ENCODE results near the gene VSTM4.

Gene VSTM4

DNA sequence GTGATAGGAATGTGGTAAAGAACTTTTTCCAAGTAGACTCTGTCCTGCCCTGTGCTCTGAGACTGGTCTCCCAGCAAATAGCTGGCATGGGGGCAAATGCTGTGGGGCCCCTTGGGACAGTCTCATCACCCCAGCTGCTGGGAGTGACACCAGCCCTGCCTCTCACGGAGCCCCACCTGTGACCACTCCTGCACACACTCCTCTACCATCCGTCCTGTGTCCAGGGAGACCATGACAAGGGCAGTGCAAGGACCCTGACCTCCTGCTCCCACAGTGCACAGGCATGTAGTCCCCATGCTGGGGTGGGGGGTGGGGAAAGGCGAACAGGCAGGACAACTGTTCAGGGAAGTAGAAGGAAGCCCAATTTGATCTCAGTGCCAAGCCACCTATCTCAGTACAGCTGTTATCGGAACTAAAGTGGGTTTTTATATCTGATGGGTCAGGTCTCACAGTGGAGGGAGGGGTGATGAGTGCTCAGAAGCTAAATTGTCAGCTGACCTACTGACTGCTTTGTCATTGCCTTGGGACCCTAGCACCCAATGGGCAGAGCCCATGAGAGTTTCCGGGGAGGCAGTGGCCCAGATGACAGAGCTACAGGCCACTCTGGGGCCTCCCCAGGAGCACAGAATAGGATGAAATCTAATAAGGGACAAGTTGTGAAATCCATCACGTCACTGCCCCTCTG lies 24.5 kb downstream of the VSTM4 start:
- no peak for DNase-seq

DNA sequence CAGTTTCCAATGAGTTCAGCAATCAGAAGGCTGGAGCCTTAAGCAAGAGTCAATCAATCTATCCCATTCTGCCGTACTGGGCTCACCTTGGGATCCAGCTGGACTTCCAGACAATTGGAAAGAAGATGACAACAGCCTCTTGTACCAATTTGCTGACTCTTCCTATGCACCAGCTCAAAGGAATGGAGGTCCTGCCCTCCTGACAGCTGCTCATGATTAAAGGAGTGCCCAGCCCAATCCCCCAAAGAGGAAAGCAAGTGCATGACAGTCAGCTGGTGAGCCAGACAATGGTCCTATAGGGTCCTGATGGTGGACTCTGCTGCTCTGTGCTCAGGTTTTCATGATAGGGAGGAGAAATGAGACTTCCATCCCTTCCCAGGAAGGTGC lies 25.1 kb downstream of the VSTM4 start:
- DNase-seq = no peak

DNA sequence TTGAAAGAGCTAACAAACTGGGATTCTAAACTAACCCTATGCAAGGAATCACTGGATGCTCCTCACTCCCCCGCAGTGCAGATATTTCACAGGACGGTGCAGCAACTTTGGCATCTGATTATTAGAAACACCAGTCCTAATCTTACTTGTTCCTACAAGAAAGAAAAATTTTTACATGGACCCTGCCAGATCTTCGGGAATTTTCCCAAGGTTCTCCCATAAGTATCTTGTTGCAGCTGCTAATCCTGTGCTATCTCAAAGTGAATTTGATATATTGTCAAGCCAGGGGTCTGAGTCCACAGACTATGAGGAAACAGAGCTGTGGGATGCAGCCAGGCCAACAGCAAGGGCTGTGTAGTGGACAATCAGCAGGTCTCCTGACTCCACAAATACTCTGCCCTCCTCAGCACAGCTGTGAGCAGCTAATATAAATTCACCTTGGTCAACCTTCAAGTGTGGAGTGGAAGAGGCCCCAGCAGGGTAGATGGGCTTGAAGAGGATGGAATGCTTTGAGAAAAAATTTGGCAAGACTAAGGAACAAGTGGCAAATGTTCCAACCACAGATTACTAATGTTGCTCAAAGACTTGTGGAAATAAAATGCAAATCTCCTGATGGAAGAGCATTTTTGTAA lies 25.6 kb downstream of the VSTM4 start:
- DNase-seq = no peak

DNA sequence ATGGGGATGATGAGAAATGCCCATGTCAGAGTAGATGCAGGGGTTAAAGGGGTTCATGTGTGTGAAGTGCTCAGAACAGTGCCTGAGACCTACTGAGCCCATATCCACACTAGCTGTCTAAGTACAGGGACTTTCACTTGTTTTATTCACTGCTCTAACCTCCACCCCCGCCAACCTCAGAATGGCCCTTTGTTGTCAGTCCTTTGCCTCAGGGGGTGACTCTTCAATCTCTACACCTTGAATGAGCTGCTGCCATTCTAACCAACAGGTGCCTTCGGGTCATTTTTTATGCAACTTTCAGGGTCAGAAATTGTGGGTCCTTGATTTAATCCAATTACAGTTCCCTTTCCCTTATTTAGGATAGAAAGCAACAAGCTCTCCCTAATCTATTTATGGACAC lies 26.2 kb downstream of the VSTM4 start:
- no peak for DNase-seq

DNA sequence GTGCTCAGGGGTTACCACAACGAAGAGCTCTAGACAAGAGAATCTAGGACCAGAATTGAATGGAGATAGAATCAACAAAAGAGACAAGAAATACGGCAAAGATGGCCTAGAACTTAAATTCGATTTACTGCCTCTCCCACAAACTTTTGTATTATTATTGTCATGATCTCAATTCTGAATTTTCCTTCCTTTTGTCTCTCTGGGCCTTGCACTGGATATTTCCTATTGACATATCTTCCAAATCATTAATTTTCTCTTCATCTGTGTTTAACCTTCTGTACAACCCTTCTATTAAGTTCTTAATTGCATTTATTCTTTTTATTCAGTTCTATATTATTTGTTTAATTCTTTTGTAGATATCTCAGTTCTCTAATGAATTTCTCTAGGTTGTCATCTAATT lies 28.4 kb downstream of the VSTM4 start:
- no peak for DNase-seq

DNA sequence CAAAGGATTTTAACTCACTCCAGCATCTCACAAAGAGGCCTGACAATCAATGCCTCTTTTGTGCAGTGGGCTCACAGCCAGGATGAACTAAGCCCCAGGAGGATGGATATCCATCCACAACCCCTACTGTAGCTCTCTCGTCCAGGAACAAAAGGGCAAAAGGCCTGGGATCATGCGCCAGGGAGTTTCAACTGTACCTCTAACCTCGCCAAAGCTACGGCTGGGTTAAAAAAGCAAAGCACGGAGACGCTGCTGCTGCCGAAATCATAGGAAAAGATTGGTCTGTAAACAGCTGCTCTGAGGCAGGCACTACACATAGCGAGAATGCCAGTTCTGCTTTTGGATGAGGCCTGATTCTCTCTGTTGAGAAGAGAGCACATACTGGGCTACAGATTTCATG lies 32.1 kb downstream of the VSTM4 start:
- DNase-seq = no peak

DNA sequence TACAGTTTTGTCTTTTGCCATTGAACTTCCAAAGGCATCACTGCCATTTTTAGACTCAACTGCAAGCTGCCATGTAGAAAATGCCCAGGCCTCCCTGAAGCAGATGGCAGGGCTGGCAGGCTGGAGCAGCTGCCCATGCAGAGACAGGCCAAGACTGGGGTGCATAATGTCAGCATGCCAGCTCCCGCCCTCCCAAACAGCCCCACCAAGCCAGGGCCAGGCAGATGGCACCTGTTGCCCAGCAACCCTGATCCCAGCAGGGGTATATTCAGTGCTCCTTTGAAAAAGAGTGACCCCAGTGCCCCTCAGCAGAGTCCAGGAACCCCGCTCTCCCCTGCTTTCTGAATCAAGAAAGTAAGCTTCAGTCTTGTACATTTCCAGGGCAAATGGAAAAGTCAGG lies 32.6 kb downstream of the VSTM4 start:
- no peak for DNase-seq

DNA sequence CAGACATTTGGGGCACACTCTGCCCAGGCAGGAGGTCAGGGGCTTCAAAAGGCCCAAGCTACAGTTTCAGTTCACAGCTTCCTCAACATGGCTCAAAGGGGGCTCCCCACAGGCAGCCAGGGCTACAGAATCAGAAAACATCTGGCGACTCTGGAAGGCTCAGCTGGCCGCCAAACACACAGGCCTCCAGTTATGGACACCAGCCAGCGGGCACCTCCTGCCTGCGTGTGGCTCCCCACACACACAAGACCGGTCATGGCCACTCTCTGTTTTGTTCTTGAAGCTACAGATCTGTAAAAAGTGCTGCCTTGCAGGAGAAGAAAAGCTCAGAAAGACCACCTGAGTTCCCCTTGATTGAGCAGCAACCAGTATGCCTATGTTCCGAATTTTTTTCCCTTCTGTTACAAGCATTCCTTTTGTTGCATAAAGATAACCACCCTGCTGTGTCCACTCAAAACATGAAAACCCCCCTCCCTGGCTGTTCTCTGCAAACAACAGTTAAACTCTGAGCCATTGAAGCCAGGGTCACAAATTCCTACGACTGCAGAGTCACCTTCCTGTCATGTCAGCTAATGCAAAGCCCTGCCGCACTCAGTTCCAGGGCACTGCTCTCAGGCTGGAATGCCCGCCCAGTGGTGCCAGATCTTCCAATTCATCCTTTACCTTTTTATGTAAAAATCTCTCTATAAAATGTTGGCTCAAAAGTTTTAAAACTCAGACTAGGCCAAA lies 33.6 kb downstream of the VSTM4 start:
- DNase-seq = no peak

DNA sequence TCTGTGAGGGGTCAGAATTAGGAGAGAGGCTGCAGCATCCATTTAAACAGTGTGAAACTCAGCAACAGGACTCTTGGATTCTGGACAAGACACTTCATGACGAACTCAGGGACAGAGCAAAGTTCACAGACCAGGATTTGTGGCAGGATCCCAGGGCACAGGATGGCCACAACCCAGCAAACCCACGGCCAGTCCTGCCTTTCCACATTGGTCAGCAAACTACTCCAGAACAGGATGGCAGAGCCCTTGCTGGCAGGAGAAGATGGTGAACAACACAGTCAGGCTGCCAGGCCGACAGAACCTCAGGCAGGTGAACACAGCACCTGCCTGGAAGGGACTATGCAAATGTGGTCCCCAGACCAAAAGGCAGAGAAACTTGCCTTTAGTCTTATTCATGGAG lies 34.4 kb downstream of the VSTM4 start:
- no peak for DNase-seq

DNA sequence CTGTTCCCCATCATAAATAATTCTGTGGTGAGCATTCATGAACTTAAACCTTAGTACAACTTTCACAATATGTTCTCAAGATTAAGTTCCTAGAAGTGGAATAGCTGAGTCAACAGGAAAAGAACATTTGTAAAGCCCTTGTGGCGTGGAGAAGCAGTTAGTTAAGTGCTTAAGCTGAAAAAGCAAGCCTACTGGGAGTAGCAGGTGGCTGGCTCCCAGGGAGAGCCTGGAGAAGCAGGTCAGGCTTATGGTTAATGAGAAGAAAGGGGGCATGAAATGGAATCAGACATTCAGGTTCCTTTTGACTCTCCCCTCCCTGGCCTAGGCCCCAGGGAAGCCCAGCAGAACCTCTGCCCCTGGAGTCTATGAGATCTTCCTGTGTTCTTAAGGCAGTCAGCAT lies 35.3 kb downstream of the VSTM4 start:
- DNase-seq = no peak

DNA sequence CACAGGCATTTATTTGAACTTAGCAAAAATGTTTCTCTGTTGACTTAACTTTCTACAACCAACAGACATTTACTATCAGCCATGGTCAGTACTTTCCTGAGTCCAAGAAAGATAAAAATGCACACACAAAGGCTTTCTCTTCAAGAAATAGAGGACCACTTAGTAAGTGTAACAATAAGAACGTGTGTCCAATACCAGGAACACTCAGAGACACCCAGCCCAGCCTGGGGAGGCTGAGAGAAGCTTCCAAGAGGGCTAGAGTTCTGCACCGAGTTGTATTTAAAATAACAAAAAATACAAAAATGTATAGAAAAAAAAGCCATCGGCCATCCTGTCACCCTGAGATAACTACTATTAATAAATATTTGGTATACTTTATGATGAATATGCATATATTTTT lies 35.8 kb downstream of the VSTM4 start:
- no peak for DNase-seq

DNA sequence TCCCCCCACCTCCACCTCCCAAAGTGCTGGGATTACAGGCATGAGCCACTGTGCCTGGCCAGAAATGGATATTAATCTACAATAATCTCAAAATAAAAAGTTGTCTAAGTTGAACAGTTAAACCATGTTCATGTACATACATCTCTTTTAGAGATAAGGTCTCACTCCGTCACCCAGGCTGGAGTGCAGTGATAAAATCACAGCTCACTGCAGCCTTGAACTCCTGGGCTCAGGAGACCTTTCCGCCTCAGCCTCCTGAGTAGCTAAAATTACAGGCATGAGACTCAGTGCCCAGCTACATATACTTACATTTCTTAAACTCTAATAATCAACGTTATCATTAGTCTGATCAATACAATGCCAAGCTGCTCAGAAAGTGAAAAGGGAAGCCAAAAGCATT lies 36.2 kb downstream of the VSTM4 start:
- no peak for DNase-seq

DNA sequence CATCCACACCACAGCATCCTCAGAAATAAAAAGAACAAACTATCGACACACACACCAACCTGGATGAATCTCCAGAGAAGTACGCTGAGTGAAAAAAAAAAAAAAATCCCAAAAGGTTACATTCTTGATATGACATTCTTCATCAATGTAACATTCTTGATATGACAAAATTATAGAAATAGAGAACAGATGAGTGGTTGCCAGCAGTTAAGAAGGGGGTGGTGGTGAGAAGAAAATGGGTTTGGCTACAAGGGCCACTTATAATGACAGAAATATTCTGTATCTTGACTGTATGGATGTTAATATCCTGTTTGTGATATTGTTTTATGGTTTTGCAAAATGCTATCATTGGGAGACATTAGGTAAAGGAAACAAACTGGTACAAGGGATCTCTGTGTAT lies 36.9 kb downstream of the VSTM4 start:
- DNase-seq = no peak

DNA sequence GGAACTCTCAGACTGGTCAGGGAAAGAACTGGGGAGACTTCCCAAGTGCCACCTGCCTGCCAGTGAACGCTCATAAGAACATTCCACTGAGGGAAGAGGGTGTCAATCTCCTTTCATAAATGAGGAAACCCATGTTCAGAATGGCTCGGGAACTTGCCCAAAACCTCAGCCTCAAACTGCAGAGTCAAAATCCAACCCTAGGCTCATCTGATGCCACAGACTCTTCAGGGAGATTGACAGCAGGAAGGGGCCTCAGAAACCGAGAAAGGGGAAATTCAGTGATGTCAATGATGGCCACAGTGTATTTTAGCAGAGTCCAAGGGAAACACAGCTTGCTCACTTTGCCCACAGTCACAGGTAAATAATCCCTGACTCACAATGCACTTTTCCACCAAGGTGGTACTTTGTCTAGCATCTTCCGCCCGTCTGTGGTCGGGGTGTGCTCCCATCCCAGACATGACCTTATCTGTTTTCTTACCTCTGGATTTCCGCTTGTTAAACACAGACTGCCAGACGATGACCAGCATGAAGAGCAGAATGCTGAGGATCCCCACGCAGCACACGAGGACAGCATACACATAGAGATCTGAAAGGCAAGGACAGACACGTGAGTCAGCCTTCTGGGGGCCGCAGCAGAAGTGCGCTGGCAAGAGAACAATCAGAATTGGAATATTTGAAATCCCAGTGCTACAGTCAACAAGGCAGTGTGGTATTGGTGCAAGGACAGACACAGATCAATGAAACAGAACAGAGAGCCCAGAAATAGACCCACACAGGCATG lies 38.4 kb downstream of the VSTM4 start:
- no peak for DNase-seq

DNA sequence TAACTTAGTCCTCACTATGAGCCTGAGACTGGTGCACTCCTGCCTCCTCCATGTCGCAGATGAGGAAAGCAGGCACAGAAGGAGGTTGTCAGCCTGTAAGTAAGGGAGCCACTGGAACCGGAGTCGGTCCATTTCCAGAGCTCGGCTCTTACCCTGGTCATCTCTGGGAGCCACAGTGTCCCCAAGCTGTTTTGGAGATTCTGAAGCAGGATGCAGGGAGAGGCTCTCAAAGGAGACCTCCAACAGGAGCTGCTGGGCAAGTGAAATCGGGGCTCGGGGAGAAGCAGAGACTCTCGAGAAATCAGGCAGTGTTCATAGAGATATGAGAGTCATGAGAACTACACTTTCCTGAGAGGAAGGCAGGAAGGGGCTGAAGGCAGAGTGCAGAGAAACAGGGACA lies 39.0 kb downstream of the VSTM4 start:
- DNase-seq = no peak

DNA sequence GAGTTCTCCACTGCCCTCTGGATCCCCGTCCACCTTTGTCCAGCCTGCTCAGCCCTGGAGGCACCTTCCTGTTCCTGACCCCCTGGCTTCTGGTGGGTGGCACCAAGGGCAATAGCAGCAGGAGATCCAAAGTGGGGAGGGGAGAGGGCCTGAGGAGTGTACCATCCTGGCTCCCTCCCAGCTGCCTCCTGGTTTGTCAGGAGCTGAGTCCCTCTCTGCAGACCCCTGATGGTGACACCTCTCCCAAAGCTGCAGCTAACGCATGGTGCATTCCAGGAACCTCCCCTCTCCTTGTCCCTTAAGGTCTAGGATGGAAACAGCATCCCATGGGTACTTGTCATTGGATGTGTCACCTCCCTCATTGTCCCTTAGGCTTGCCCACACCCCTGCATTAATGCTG lies 39.6 kb downstream of the VSTM4 start:
- no peak for DNase-seq

DNA sequence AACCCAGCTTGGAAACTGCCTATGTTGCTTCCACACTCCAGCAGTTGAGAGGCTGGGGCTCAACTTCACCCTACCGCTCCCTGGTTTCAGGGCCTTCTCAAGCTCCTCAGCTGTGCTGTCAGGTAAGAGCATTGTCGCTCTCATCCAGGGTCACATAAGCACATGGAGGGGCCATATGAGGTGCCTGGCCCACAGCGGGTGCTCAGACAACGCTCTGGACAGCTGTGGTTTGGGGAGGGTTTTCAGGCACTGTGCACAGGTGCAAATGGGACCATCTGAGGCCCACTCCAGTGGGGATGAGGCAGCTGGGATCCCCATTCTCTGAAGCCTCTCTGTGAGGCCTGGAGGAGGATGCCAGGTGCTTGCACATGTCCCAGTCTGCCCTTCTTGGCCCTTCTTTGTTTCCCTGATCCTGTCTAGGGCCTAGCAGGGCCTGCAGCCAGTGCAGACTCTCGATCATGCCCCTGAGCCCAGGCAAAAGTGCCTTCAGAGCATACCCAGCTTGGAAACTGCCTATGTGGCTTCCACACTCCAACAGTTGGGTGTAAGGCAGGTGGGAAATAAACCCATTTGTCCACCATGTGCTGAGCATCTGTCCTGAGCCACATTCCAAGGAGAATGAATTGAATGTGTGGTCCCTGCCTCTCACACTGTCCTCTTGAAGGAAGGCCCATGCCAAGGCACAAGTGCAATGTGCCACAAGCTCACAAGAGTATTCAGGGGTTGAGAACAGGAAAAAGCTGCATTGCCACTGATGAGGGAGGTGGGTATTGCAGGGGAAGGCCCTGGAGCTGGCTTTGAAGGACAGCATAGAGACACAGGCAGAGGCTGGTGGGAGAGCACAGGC lies 40.3 kb downstream of the VSTM4 start:
- DNase-seq = no peak

DNA sequence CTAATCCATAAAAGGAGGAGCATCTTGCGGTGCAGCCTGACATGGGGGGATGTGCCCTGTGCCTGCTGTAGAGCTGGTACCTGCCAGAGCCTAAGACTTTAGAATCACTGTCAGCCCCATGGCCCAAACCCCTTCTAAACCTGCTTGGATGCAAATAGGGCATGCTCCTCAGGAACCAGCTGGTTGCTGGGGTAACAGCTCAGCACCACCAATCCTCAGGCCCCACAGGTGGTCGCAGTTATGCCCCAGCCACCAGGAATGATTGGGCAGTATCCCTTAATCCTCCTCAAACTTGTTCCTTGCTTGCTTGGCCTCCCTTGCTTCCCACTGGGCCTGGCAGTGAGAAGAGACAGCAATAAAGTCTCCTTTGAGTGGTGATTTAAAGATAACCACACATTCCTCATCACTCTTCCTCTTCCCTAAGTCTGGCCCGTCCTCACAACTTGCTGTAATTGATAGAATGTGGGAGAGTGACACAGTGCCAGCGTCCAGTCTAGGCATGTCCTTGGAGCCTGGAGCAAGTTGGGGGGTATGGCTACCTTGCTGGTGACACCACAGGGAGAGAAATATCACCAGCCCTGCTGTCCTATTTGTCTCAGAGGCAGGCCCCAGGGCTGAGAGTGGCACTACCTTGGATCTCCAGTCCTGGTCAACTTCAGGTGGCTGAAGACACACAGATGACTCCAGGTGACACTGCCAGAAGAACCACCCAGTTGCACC lies 43.0 kb downstream of the VSTM4 start:
- DNase-seq = no peak

DNA sequence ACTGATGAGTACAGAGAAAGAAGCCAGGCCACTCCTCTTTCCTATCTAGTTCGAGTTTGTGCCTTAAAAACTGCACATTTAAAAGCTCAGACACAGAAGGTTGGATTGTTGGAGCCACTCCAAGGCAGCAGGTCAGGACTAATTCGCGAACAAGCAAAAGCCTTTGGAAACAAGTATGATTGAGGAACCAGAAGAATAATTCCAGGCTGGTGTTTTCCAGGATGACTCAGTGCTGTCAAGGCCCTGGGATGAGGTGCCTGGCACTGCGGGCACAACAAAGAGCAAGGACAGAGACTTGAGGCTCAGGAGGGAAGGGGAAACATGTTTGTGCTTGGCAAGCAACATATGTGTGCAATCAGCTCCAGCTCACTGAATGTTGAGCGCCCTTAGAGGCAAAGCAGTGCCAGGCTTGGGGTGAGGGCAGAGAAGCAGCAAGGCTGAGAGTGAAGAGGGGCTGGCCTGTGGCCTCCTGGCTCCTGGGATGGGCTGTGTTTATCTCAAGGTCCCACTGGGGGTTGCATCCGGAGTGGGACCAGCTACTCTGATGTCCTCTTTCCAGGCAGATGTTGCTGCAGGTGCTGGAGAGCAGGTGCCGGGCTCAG lies 44.1 kb downstream of the VSTM4 start:
- no peak for DNase-seq

DNA sequence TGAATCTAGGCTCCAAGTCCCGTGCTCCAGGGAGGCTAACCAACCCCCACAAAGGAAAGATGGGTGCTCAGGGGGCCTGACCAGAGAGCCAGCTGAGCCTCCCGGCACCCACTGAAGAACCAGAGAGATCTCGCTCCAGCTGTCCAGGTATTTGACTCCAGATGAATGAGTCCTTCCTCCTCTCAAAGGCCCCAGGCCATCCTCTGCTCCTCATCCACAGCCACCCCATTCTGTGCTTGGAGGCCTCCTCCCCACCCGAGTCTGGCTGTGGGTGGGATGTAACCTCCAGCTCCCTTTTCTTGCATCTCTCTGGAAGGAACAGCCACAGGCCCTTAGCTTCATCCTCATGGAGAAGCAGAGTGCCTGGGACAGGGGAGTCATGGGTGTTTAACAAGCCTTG lies 44.6 kb downstream of the VSTM4 start:
- no peak for DNase-seq

DNA sequence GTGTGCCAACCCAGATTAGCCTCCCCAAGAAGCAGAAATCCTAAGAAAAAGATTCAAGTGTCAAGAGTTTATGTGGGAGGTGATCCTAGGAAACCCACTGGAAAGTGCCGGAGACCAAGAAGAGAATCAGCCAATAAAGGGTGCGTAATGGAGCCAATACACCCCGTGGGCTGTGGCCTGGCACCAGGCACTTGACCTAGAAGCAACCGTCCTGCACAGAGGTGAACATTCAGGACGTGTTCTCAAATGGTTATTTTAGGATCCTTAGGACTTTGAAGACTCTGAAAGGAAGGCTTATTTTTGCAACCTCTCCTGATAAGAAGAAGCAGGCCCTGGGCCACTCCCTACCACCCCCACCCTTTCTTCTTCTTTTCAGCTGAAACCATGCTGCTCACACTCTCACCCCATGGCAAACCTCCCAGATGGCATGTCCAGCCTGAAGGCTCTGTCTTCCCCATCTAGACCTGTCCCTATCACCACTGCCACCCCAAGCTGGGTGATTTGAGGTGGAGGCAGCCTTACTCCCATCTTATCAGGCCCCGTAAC lies 46.6 kb downstream of the VSTM4 start:
- DNase-seq = no peak

All from NCI-H1048 (cell line).